Measurements from ENCODE around the gene NRGN.

DNA sequence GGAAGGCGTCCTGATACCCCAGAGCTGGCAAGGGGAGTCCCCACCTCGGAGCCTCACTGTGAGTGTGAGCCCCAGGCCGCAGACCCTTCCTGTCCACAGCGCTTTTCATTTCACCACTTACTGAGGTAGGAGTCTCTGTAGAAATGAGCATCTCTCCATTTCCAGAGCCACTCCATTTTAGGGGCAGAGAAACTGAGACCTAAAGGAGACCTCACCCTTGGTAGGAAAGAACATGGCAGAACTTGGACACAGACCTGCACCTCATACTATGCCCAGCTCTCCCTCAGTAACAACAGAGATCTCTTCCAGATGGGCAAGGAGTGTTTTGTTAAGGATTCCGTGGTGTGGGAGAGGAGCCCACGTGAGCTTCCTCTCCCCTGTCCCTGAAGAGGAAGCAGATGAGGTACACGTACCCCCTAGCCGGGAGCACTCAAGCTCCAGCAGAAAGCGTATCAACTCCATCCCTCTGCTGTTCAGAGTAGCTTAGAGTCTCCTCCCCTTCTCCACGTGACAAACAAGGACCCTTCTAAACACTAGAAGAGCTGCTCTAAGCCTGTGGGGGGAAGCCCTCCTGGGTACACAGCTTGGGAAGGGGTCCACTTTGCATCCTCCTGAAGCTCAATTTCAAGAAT lies 12.8 kb downstream of the NRGN start:
- TF ChIP-seq RAD21 (IDR thresholded peaks at IDR 0.05; ENCODE audit: low read depth) = no peak
- TF ChIP-seq EP300 (IDR thresholded peaks at IDR 0.05; ENCODE audit: borderline replicate concordance) = no peak
- TF ChIP-seq, protein P1, sequence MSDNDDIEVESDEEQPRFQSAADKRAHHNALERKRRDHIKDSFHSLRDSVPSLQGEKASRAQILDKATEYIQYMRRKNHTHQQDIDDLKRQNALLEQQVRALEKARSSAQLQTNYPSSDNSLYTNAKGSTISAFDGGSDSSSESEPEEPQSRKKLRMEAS (IDR thresholded peaks at IDR 0.05) = no peak
- no peak for TF ChIP-seq CEBPB (IDR thresholded peaks at IDR 0.05)
- no peak for TF ChIP-seq YY1 (IDR thresholded peaks at IDR 0.05; ENCODE audit: low read depth)
- TF ChIP-seq, protein P2, sequence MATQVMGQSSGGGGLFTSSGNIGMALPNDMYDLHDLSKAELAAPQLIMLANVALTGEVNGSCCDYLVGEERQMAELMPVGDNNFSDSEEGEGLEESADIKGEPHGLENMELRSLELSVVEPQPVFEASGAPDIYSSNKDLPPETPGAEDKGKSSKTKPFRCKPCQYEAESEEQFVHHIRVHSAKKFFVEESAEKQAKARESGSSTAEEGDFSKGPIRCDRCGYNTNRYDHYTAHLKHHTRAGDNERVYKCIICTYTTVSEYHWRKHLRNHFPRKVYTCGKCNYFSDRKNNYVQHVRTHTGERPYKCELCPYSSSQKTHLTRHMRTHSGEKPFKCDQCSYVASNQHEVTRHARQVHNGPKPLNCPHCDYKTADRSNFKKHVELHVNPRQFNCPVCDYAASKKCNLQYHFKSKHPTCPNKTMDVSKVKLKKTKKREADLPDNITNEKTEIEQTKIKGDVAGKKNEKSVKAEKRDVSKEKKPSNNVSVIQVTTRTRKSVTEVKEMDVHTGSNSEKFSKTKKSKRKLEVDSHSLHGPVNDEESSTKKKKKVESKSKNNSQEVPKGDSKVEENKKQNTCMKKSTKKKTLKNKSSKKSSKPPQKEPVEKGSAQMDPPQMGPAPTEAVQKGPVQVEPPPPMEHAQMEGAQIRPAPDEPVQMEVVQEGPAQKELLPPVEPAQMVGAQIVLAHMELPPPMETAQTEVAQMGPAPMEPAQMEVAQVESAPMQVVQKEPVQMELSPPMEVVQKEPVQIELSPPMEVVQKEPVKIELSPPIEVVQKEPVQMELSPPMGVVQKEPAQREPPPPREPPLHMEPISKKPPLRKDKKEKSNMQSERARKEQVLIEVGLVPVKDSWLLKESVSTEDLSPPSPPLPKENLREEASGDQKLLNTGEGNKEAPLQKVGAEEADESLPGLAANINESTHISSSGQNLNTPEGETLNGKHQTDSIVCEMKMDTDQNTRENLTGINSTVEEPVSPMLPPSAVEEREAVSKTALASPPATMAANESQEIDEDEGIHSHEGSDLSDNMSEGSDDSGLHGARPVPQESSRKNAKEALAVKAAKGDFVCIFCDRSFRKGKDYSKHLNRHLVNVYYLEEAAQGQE (IDR thresholded peaks at IDR 0.05; ENCODE audit: low read depth) = no peak
- no peak for TF ChIP-seq CREB1 (IDR thresholded peaks at IDR 0.05; ENCODE audit: low read depth)
- no peak for TF ChIP-seq TCF12 (IDR thresholded peaks at IDR 0.05; ENCODE audit: low read depth)
